HG03060 (cell line): ENCODE results near the gene ALK.
"Not testable (repeated sequence)": the region's sequence is repeated elsewhere in the genome, so short reads cannot be mapped to it uniquely, and the experiment has no call there.

Source experiments
- ATAC-seq: cut with Tn5 transposase; IDR thresholded peaks from one replicate; pipeline ENCODE4 v1.9.1; 2021; ENCODE audit warnings: low read depth, moderate number of reproducible peaks; ENCODE audit not compliant: unreplicated experiment

The ALK gene

DNA sequence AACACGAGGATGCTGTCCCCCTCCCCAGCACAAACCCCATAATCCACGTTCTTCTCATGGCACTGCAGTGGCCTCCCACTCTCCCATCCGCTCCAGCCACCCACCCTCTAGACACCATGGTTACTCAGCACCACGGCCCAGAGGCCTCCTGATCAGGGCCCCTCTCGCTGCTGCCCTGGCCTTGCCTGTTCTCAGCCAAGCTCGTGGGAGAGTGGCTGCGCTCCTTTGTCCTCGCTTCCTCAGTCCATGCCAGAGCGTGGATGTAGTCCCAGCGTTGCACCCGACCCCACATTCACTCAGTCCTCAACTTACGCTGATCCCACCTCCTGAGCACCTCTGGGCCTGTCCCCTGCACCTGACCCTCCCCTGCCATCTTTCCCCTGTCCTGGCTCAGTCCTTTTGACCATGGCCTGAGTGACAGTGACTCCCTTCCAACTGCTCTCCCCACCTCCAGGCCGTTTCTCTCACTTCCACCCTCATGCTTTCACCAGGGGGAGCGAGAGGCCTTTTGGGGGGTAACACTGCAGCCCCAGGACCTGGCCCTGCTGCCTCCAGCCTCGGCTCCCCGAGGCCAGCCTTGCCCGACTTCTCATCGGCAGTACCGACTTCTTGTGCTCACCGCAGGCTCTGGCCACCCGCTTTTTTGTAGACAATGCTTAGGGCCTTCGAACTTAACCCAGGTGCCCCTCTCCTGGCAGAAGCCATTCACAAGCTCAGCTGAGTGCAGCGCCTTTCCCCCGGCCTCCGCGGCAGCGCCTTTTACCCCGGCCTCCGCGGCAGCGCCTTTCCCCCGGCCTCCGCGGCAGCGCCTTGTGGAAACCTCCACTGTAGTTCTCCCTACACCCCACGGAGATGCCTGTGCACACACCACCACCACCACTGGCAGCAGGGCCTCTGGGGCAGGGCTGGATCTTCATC, 674.7 kb downstream of the ALK start:
- no peak for ATAC-seq

DNA sequence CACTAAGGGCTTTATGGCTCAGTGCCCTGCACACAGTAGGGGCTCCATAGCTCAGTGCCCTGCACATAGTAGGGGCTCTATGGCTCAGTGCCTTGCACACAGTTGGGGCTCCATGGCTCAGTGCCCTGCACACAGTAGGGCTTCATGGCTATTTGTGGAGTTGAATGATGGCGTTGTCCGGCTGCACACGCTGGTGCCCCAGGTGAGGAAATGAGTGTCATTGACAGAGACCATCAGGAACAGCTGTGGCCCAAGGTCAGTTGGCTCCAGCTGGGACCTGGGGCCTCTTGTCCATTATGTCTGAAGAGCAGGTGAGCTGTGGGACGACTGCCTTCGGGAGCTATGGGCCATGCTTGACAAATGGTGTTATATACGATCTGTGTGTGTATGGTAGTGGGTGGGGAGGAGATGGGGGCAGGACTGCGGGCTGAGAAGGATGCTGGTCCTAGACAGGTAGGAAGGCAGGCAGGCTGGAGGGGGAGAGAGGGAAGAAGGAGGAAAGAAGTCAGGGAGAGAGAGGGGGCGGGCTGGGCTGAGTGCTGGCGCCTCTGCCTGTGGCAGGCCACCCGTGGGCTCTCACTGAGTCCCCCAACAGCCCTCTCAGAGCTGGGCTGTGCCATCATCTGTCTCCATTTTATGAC, 675.5 kb downstream of the ALK start:
- ATAC-seq, result no peak

DNA sequence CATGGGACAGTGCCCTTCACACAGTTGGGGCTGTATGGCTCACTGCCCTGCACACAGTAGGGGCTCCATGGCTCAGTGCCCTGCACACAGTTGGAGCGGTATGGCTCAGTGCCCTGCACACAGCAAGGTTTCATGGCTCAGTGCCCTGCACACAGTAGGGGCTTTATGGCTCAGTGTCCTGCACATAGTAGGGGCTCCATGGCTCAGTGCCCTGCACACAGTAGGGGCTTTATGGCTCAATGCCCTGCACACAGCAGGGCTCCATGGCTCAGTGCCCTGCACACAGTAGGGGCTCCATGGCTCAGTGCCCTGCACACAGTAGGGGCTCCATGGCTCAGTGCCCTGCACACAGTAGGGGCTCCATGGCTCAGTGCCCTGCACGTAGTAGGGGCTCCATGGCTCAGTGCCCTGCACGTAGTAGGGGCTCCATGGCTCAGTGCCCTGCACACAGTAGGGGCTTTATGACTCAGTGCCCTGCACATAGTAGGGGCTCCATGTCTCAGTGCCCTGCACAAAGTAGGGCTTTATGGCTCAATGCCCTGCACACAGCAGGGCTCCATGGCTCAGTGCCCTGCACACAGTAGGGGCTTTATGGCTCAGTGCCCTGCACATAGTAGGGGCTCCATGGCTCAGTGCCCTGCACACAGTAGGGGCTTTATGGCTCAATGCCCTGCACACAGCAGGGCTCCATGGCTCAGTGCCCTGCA, 676.2 kb downstream of the ALK start:
- not testable (repeated sequence) for ATAC-seq

DNA sequence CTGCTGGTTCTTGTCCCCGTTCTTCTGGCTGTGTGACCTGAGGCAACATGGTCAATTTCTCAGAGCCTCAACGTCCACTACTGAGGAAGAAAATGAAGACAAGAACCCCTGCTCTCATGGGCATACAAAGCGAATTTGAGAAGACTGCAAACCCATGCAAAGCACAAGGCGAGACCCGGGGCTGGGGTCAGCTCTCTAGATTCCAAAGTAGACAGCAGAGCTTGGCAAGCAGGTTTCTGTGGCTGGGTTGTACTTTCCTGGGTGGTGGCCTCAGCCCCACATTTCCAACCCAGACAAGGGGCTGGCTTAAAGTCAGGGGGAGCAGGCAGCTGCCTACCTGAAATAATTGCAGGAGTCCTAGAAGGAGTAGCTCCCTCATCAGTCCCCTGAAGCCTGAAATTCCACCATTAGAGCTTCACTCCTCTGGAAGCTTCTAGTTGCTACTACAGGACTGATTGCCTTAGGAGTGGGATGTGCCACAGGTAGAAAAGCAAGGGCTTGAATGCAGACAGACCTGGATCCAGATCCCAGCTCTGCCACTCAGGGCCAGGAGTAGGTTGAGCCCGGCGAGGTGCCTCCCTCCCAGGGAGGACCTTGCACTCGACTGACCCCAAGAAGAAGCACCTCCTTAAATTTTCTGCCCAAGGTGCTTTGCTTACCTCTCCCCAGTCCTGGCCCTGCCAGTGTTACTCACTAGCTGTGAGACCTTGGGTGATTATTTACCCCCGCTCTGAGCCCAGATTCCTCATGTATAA, 678.6 kb downstream of the ALK start:
- ATAC-seq, result no peak

DNA sequence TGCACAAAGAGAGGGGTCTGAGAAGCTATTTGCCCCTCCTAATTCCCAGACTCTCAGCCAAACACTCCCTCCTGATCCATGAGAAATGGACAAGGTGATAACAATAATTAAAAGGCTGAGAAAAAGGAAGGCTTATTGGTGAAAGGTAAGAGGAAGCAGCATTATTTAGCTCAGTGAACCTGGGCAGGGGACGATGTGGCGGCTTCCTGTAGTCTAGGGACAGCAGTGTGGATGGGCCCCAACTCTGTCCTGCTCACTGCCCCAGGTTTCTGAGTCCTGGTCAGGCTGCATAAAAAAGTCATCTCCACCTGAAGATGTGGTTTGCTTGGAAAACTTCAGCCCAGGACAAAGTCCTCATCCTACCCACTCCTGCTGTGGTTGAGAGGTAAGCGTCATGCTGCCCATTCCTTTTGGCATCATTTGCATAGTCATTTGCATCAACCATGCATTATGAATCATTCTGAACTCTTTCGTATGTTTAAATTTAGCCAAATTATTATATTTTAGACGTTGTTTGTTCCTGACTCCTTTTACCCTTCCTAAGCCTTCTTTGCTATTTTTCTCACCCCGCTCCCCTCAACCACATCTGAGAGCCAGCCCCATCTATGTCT, 679.3 kb downstream of the ALK start:
- ATAC-seq, result no peak

DNA sequence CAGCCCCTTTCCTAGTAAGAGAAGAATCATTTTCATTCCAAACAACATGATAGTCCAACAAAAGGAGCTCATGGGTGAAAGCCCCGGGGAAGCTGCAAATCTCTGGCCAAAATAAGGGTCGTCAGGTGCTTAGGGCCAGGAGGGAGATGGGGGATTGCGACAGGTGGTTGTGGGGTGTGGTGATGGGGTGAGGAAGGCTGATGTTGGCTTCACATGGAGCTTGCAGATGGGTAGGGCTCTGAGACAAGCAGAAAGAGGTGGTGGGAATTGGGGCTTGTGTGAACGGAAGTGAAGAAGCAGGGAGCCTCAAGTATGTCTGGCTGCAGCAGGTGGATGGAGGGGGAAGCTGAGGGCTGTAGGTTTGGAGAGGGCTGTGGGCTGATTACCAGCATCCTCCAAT, 680.0 kb downstream of the ALK start:
- no peak for ATAC-seq

DNA sequence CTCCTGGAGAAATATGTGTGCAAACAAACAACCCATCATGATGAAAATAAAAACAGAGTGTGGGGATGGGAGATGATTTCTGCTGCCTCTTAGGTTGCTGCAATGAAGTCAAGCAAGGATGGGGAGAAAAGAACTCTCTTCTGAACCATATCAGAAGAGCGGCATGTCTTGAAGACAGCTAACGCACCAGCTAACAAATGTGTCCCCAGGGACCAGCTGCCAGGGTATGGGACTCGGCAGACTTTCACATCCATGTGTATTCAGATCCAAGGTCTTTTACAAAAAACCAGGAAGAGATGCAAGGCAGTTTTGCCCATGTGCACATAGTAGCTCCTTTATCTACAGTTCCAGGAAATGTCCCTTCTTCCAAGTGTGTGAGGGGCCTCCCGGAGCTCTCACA, 680.8 kb downstream of the ALK start:
- no peak for ATAC-seq

DNA sequence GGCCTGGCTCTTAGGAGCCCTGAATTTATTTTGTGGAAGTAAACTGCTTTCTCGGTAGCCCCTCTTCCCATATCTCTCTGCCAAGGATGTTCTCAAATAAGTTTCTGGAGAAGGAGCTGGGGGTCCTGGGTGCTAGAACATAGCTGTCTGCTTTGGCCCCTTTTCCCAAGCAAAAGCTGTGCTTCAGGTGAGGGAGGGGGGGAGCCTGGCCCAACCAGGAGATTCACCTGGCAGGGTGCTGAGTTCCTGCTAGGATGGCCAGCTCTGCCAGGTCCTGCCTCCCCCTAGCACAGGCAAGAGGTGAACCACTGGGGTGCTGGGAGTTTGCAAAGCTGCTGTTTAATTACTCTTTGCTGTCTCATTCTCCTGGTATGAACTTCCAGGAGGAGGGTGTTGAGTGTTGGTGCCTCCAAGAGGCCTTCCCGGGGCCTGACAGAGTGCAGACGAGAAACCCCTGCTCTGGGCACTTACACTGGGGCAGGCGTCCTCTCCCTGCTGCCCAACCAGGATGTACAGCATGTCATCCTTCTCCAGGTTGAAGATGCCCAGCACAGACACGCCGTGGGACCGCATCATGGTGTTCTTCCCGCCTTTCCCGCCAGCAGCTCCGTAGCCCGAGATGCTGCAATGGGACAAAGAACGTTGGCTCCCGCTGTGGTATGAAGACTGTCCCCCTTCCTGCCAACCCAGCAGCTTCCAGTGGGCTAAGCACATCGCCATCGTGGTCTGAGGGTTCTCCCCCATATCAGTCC, 682.0 kb downstream of the ALK start:
- ATAC-seq, result no peak

DNA sequence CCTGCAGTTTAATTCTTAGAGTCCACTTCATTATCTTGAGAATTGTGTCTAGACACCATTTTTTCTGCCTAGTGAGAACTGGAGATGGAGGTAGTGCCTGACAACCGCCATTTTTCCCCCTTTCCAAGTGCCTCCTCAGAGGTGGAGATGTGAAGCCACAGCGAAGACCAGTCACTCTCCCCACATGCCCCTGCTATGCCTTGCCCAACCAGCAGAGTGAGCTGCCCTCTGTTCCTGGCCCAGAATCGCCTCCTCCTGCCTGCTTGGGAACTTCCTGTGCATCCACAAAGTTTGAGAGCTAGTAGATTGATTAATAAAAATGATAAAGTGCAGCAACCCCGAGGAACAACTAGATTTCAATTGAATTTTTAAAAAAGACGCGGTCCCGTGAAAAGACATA, 682.9 kb downstream of the ALK start:
- no peak for ATAC-seq

DNA sequence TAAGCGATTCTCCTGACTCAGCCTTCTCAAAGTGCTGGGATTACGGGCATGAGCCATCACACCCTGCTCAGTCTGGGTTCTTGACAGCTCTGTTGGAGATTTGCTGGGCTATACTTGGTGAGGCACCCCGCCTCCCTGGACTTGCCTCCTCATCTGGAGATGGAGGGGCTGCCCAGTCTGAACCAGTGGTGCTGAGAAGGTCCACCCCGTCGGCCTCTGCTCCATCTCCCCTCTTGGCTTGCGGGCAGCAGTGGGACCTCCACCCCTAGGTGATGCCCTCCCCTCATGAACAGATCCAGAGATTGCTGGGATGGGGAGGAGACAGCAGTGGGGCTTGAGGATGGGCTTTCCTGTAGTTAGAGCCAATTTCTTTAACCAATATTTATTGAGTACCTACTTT, 685.3 kb downstream of the ALK start:
- ATAC-seq, result no peak

DNA sequence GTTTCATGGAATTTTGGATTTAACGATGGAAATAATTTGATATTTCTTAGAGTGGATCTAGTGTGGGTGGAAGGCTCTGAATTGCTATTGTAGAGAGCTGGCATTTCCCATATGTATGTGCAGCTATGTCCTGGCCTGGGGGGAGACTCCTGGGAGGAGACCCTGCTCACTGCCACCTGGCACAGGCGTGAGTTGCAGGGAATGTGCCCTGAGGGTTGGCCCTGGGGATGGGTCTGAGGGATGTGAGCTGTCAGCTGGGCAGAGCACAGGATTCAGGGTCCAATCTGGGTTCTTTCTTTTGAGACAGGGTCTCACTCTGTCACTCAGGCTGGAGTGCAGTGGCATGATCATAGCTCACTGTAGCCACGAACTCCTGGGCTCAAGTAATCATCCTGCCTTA, 686.0 kb downstream of the ALK start:
- no peak for ATAC-seq

DNA sequence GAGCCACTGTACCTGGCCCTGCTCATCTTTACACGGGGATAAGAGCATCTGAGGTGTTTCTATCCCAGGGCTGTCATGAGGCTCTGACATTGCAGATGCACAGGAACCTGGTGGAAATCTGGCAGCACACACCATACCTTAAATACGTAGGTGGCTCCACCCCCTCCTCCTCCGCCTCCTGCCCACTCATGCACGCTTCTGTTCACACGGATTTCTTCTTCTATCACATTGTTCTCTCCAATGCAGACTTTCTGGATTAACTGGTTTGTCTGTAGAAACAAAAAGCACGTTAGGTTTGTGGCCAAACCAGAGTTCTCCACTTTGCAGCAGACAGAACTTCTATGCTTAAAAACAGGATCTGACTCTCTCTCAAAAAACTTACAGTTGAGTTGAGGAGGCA, 688.0 kb downstream of the ALK start:
- ATAC-seq, result no peak

DNA sequence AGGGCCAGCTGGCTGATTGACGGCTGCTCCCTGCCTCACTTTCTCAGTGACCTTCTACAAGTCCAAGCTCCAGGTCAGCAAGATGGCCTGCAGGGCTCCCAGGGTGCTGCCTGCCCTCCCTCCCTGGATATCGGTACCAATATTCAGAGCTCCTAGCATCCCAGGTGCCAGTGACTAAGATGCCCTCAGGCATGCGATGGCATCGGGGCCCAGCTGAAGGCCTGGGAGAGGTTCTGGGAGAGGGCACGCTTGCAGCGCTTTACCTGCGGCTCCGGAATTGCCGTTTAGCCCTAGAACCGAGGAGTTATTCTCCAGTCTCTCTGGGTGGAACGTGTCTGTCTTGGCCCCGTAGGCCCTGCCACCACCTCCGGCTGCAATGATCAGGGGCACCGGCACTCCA, 689.3 kb downstream of the ALK start:
- no peak for ATAC-seq

DNA sequence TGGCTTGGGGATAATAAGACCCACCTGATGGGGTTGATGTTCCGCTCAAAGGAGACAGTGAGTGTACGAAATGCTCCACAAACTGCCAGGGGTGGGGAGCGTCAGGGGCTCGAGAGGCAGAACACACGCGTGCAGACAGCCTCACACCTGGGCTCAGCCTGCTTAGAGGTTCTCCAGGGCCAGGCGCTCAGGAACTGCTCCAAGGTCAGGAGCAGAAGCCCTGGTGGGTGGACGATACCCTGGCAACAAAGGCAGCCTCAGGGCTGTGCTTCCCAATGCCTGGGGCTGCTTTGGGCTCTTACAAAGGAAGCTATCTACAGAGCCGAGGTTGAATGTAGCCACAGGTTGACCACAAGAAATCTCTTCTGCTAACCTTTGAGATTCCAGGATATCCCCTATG, 691.7 kb downstream of the ALK start:
- no peak for ATAC-seq

DNA sequence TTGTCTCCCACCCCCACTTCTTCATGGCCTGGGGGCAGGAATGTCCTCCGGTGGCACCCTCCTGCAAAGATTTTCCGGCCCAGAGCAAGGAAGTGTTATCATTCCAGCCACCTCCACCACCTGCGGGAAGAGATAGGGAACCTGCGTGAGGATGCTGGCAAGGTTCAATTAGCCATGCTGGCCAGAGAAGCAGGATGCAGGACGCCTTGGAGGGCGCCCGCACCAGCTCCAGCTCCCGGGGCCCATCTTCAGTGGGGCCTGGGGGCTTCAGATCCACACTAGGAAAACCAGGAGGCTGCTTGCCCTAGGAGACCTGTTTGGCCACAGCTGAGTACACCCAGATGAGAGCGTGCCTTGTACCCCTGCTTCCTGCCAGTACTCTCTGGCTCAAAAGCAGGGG, 692.4 kb downstream of the ALK start:
- no peak for ATAC-seq

DNA sequence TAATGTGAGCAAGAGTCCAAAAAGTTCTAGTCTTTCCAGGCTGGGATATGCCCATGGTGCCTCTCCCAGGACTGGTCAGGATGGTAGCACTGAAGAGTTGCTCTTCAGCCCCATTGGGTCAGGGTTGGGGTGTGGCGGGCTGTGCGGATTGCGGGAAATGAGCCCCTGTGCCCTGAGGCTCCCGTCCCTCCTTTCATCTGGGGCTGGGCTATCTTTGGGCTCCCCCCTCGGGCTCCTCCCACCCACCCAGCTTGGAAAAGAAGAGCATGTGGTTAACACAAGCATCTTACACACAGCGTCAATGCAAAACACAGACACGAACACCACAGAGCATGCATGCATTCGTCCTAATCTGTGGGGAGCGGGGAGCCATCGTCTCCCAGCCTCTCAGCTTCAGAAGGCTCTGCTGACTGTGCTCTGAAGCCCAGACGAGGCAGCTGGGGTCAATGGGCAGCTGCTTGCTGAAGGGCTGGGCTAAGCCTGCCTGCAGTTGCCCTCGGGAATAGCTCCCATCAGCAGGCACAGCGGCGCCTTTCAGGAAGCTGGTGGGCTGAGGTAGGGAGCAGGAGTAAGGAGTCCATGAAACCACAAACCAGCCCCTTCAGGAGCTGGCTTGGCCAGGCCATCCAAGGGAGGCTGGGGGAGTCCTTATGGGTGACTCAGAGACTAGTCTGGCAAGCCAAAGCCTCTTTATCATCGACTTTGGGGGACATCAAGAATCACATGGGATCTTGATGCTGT, 693.3 kb downstream of the ALK start:
- no peak for ATAC-seq

DNA sequence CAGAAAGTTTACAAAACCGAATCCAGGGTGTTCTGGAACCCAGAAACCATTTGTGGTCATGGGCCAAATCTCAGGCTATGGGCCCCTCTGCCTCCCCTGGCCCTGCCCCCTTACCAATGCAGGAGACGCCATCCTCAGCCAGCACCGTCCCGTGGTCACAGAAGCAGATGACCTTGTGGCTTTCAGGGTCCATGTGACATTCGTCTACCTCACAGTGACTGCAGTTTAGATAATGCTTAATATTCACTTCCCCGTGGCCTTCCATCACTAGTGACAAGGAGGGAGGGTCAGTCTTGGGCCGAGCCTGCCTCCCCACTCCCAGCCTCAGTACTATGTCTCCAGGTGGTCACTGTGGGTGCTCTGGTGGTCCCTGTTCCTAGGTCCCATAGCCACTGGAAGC, 694.6 kb downstream of the ALK start:
- no peak for ATAC-seq

DNA sequence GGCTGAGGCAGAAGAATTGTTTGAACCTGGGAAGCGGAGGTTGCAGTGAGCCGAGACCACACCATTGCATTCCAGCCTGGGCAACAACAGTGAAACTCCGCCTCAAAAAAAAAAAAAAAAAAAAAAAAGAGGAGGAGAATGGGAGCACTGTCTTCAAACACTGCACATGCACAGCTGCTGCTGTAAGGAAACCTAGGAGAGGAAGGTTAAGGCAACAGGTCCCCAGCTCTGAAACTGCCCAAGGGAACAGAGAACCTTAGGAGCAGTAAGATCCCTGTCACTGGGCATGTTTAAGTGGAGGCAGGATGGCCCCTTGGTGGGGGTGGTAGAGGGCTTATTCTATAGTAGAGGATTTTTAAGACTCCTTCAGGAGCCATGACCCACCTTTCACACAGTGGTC, 695.0 kb downstream of the ALK start:
- no peak for ATAC-seq

DNA sequence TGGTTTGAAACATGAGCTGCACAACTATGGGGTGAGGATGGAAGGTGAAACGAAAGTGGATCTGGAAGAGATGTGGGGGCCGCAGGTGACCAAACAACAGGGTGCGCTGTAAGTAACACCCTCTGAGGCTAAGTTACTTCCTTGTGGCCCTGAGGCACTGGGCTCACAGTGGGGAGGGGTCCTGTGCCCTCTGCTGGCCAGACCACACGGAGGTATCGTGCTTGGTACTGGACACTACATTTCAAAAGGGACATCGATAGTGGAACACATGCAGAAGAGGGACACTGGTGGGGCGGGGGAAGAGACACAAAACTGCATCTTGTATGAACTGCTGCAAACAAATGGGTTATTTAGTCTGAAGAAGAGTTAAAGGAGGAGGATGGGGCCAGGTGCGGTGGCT, 695.6 kb downstream of the ALK start:
- ATAC-seq, result no peak
